ENCODE measurements around the gene TRIM50.
"Not testable (repeated sequence)": the region's sequence is repeated elsewhere in the genome, so short reads cannot be mapped to it uniquely, and the experiment has no call there.

The TRIM50 gene

GRCh38 chr7:73332447-73332846, 4.6 kb upstream of the TRIM50 start:
- no peak for DNase-seq (ENCODE audit: low spot score)
- no peak for TF ChIP-seq CTCF (IDR thresholded peaks at IDR 0.05; ENCODE audit: extremely low read depth, missing control alignments)

DNA sequence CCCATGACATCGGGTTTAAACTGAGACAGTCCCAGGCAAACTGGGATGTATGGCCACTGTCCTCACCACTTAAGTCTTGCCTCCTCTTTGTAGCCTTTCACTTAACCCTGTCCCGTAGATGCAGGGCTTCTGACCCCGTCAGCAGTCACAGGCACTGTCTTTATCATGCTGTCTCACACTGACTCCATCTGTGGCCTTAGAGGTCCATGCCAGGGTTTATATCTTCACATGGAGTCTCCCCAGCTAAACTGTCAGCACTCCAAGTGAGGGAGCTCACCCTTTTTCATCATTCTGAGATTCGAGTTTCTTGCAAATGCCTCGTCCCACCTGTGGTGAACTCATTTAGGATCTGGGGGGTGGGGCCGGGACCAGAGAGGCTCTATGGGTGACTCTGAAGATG, 2.9 kb upstream of the TRIM50 start:
- DNase-seq (ENCODE audit: low spot score): no peak
- TF ChIP-seq CTCF (IDR thresholded peaks at IDR 0.05; ENCODE audit: extremely low read depth, missing control alignments): no peak

- DNase-seq (ENCODE audit: low spot score): no peak
- no peak for TF ChIP-seq CTCF (IDR thresholded peaks at IDR 0.05; ENCODE audit: extremely low read depth, missing control alignments)
Observed at GRCh38 chr7:73329861-73330581, 2.1 kb upstream of the TRIM50 start.

- no peak for DNase-seq (ENCODE audit: low spot score)
- no peak for TF ChIP-seq CTCF (IDR thresholded peaks at IDR 0.05; ENCODE audit: extremely low read depth, missing control alignments)
Observed at GRCh38 chr7:73328696-73329095, 814 bp upstream of the TRIM50 start.

DNA sequence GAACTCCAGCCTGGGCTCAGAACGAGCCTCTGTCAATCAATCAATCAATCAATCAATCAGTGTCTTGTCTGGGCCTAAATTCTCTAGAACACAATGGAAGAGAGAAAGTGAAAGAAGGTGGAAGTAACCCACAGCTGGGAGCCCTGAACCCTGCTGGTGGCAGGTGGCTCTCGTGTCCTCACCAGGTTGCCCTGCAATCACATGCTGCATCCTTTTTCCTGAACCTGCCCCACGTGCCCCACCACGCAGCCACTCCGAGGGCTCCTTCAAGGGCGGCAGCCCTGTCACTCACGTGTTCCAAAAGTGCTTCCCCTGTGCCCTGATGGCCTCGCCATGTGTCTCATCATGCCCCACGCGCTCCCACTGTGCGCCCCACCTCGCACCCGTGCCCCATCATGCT, 433 bp downstream of the TRIM50 start:
- not testable (repeated sequence) for DNase-seq (ENCODE audit: low spot score)

GRCh38 chr7:73325424-73325823, 2.5 kb downstream of the TRIM50 start:
- not testable (repeated sequence) for DNase-seq (ENCODE audit: low spot score)

GRCh38 chr7:73324081-73324845, 3.6 kb downstream of the TRIM50 start:
- peak; percentile 88 for DNase-seq (ENCODE audit: low spot score)
- TF ChIP-seq CTCF (IDR thresholded peaks at IDR 0.05; ENCODE audit: extremely low read depth, missing control alignments): peak; percentile 55

- not testable (repeated sequence) for DNase-seq (ENCODE audit: low spot score)
Observed at GRCh38 chr7:73323434-73324080, 4.3 kb downstream of the TRIM50 start.

GRCh38 chr7:73320009-73320408, 7.9 kb downstream of the TRIM50 start:
- not testable (repeated sequence) for DNase-seq (ENCODE audit: low spot score)

GRCh38 chr7:73319541-73319940, 8.3 kb downstream of the TRIM50 start:
- not testable (repeated sequence) for DNase-seq (ENCODE audit: low spot score)

- DNase-seq (ENCODE audit: low spot score): not testable (repeated sequence)
Observed at GRCh38 chr7:73318656-73319204, 9.2 kb downstream of the TRIM50 start.

Measured in GM20000 (cell line).